ENCODE results near the gene HAPSTR1.

HAPSTR1 gene

GRCh38 chr16:9124908-9125584 lies 33.6 kb downstream of the HAPSTR1 start:
- DNase-seq = no peak

- no peak for DNase-seq
Observed at GRCh38 chr16:9125658-9126505, 34.4 kb downstream of the HAPSTR1 start.

DNA sequence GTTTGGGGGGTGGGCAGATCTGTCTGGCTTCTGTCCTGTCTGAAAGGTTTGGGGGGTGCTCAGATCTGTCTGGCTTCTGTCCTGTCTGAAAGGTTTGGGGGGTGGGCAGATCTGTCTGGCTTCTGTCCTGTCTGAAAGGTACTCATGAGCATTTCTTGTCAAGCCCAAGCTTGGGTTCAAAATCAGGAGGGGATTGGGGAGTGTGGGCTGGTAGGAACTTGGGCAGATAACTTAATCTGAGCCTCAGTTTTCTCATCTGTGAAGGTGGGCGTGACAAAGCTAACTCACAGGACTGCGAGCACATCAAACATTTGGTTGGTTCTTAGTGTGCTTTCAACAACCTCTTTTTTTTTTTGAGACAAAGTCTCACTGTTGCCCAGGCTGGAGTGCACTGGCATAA lies 35.2 kb downstream of the HAPSTR1 start:
- no peak for DNase-seq

- no peak for DNase-seq
Observed at GRCh38 chr16:9128346-9129342, 37.2 kb downstream of the HAPSTR1 start.

- DNase-seq = no peak
Observed at GRCh38 chr16:9134306-9134705, 42.9 kb downstream of the HAPSTR1 start.

- peak; percentile 17 for DNase-seq
Observed at GRCh38 chr16:9134739-9135138, 43.3 kb downstream of the HAPSTR1 start.

GRCh38 chr16:9135797-9136196 lies 44.4 kb downstream of the HAPSTR1 start:
- no peak for DNase-seq

DNA sequence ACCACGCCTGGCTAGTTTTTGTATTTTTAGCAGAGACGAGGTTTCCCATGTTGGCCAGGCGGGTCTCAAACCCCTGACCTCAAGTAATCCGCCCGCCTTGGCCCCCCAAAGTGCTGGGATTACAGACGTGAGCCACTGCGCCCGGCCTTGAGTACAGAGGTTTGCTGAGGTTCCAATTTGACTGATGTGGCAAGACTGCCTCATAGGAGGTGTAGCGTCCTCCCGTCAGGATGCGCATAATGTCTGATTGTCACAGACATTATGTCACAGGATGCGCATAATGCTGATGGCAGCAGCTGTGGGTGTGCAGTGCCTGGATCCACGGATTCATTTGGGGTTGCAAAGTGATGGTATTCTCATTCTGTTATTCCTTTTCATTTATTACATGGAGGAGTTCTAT lies 45.2 kb downstream of the HAPSTR1 start:
- no peak for DNase-seq

- no peak for DNase-seq
Observed at GRCh38 chr16:9138021-9138680, 46.7 kb downstream of the HAPSTR1 start.

DNA sequence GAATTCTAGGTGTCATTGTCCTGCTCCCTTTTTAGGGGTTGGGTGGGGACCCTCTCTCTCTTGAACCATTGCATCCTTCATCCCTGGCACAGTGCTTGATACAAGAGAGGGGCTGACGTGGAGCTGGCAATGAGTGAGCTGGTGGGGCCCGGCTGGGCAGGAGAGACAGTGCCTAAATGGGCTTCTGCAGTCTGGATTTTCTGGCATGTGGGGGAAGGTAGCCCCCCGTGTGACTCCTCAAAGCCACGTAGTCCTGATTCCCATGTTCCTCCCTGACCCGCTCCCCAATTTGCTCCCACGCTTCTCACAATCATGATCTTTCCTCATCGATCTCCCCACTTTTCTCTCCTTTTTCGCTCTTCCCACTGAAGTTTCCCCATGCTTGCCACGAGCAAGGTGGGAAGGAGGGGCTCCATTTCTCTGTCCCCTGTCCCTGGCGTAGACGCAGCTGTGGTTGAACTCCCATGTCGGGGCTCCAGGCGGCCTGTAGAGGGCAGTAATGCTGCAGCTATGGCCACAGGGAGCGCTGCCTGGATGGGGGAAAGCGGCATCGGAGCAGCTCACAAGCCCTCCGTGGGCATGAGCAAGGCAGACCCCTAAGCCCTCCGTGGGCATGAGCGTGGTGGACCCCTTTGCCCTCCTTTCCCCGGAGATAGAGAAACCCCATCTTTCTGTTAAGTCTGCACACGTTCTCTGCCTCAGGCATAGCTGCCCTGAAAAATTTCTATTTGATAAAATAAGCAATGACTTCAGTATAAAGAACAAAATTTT lies 47.5 kb downstream of the HAPSTR1 start:
- peak; percentile 40 for DNase-seq

- DNase-seq = peak; percentile 7
Observed at GRCh38 chr16:9139965-9140364, 48.5 kb downstream of the HAPSTR1 start.
